ENCODE data around the gene RSRC2.
"Not testable (repeated sequence)": the region's sequence is repeated elsewhere in the genome, so short reads cannot be mapped to it uniquely, and the experiment has no call there.

Gene RSRC2

GRCh38 chr12:122483969-122484368, 42.8 kb downstream of the RSRC2 start:
- DNase-seq: no peak

DNA sequence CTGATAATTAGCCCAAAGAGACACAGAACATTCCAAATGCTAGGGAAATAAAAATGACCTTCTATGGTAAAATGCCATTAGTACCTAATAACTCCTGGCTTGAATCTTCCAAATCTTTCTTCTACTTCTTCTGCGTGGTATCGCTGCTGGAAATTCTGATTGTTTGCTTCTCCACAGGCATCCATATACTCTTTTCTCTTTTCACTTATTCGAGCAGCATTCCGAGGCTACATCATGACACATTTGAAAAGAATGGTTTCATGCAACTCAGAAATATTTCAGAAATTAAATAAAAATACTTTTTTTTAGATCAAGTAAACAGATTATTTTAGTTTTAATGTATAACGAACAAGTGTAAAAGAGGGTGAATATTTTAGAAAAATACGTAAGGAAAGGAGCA, 44.9 kb downstream of the RSRC2 start:
- no peak for DNase-seq

DNA sequence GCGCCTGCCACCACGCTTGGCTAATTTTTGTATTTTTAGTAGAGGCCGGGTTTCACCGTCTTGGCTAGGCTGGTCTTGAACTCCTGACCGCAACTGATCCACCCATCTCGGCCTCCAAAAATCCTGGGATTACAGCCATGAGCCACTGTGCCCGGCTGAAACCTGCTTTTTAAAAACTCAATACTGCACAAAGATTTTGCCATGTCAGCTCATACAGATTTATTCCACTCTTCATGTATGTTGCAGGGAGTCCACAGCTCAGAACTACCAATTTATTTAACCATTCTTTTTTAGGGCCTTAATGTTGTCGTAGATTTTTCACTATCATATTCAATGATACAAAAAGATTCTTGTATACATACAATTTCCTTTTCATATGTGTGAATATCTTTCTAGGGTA, 46.0 kb downstream of the RSRC2 start:
- DNase-seq: no peak

- DNase-seq: peak; percentile 14
Observed at GRCh38 chr12:122474324-122474716, 52.4 kb downstream of the RSRC2 start.

- peak; percentile 73 for DNase-seq
Observed at GRCh38 chr12:122473543-122474323, 53.0 kb downstream of the RSRC2 start.

DNA sequence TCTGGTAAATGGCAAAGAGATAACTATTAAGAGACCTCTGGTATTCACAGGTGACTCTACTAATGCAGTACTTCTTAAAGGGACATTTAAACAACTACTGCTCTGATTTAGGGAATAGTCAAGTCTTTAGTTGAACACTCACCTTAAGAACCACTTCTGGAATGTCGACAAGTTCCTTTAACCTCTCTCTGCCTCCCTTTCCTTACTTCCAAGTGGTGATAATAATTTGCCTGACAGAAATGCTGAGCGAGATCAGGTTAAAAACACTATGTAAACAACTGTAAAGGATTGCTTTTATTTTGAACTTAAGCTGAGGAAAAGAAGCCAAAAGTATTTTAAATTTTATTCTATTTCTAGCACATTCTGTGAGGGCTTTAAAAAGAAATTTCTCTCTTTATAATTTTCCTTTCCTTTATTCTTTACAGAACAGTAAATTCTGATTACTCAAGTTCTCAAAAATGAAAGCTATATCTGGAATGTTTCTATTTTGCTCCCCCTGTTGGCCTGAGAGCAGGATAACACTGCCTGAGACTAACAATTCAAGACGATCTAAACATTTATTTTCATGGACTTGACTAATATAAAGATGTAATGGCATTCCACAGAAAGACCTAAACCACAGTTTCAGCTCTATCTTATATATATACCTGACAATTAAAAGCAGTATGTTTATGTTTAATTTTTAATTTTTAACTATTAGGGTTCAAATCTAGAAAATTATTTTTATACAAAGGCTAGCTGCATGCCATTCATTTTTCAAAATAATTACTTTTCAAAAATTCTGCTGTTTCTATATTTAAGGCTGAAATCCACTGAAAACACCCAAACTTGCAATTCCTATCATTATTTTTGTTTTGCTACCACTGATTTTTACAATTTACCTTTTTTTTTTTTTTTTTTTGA, 55.2 kb downstream of the RSRC2 start:
- DNase-seq: no peak

DNA sequence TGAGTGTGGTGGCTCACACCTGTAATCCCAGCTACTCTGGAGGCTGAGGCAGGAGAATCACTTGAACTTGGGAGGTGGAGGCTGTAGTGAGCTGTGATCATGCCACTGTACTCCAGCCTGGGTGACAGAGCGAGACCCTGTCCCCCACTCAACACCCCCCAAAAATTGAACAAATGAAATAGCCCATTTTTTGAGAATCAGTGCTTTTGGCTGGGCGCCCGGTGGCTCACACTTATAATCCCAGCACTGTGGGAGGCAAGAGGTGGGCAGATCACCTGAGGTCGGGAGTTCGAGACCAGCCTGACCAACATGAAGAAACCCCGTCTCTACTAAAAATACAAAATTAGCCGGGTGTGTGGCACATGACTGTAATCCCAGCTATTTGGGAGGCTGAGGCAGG, 56.2 kb downstream of the RSRC2 start:
- DNase-seq: not testable (repeated sequence)

- DNase-seq: not testable (repeated sequence)
Observed at GRCh38 chr12:122469856-122470255, 56.9 kb downstream of the RSRC2 start.

DNA sequence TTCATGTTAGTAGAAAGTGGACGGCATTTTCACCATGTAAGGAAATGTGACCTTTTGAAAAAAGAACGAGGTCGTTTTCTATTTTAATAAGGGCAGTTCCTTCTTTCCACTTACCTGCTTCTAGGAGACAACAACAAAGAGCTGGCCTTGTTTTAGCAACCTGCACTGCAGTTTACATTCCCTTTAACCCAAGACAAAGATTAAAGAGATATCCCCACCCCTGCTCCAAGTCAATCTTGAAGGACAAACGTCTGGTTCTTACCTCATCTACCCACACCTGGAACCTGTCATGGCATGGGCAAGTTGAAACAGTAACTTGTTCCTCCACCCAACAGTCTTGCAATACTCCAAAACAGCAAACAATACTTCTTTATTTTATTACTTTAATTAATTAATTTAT, 58.8 kb downstream of the RSRC2 start:
- DNase-seq: no peak

GRCh38 chr12:122464317-122465042, 62.3 kb downstream of the RSRC2 start:
- peak; percentile 2 for DNase-seq

DNA sequence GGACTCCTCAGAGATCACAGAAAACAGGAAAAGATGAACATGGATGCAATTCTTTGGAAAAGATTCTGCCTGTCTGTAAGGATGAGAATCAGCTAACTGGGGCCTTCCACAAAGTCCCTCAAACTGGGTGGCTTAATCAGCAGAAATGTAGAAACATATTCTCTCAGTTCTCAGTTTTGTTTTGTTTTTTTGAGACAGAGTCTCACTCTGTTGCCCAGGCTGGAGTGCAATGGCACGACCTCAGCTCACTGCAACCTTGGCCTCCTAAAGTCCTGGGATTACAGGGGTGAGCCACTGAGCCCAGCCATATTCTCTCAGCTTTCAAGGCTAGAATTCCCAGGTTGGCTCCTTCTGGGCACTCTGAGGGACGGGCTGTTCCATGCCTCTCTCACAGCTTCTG, 66.1 kb downstream of the RSRC2 start:
- DNase-seq: no peak

GRCh38 chr12:122460061-122460460, 66.7 kb downstream of the RSRC2 start:
- peak; percentile 2 for DNase-seq

GRCh38 chr12:122459211-122459610, 67.5 kb downstream of the RSRC2 start:
- peak; percentile 2 for DNase-seq

DNA sequence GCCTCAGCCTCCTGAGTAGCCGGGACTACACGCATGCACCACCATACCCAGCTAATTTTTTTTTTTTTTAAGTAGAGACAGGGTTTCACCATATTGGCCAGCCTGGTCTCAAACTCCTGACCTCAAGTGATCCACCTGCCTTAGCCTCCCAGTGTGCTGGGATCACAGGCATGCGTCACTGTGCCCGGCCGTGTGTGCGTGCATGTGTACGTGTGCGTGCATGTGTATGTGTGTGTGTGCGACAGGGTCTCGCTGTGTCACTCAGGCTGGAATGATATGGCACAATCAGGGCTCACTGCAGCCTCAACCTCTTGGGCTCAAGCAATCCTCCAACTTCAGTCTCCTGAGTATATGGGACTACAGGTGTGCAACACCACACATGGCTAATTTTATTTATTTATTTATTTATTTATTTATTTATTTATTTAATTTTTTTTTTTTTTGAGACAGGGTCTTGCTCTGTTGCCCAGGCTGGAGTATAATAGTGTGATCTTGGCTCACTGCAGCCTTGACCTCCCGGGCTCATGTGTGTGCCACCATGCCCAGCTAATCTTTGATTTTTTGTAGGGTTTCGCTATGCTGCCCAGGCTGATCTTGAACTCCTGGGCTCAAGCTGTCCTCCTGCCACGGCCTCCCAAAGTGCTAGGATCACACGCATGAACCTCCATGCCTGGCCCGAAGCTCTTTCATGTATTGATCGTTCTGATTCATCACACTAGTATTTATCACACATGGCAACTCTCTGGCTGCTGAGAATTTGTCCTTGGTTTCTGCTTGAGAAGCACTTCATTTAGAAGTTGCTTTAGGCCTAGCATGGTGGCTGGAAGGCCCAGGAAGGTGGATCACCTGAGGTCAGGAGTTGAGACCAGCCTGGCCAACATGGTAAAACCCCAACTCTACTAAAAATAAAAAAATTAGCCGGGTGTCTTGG, 68.4 kb downstream of the RSRC2 start:
- peak; percentile 13 for DNase-seq

- no peak for DNase-seq
Observed at GRCh38 chr12:122457627-122458026, 69.1 kb downstream of the RSRC2 start.

GRCh38 chr12:122454739-122455138, 72.0 kb downstream of the RSRC2 start:
- no peak for DNase-seq

DNA sequence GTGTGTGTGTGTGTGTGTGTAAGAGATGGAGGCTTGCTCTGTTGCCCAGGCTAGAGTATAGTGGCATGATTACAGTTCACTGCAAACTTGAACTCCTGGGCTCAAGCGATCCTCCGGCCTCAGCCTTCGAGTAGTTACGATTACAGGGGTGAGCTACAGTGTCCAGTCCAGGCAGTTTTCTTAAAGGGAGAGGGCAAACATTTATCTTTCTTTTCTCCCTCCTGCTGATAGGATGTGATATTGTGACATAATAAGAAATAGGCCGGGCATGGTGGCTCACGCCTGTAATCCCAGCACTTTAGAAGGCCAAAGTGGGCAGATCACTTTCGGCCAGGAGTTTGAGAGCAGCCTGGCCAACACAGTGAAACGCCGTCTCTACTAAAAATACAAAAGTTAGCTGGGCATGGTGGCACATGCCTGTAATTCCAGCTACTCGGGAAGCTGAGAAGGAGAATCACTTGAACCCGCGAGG, 72.5 kb downstream of the RSRC2 start:
- DNase-seq: no peak
